Loucy (cell line): ENCODE measurements around the gene SLC3A2.
"Not testable (repeated sequence)": the region's sequence is repeated elsewhere in the genome, so short reads cannot be mapped to it uniquely, and the experiment has no call there.

Experiments
- CTCF ChIP-seq: fragments of 200-600 bp; sonication (generic); conservative IDR thresholded peaks from 2 replicates; pipeline ENCODE4 v1.5.1; 2014; ENCODE audit warnings: mild to moderate bottlenecking, antibody characterized with exemption, low read length
- EZH2phosphoT487 ChIP-seq: fragments of 200-600 bp; IDR thresholded peaks from 2 replicates; pipeline ENCODE4 v1.6.1; 2018; ENCODE audit warnings: antibody characterized with exemption, mild to moderate bottlenecking, moderate library complexity, borderline replicate concordance

GRCh38 chr11:62842891-62843290 lies 37.8 kb upstream of the SLC3A2 start:
- TF ChIP-seq CTCF, EZH2phosphoT487: not testable (repeated sequence)
